ENCODE data around the gene SACM1L.

DNA sequence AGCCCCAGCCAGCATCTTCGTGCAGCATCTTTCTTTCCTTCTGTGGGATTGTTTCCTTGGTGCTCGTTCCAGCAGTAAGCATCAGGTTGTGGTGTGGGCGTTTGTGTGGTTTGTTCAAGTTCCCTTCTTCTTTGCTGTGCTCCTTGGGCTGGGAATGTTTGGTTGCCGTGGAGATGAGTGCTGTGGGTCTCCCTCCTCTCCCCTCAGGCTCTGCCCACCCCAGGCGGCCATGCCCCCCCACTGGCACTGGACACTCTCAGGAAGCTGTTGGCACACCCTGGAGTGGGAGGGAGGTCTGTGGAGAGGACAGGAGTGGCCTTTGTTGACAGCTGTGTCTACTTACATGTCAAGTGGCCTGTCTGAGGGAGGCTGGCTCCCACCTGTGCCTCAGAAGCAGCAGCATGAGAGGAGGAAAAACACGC is 46.5 kb upstream of the SACM1L start:
- TF ChIP-seq POLR2A (IDR thresholded peaks at IDR 0.05; ENCODE audit: low read depth, low read length): no peak
- TF ChIP-seq POLR2AphosphoS5 (IDR thresholded peaks at IDR 0.05; ENCODE audit: low read depth, low read length): no peak
